Astrocyte (in vitro differentiated cells and primary cell): Measurements from ENCODE around the gene TTC33. TPM values are rescaled to one million over a fixed set of nuclear protein-coding genes. Genes with fewer than 3 reads are reported as not detected.

ENCODE experiments used
- DNase-seq: peaks from one replicate; pipeline ENCODE4 v3.0.0-alpha.2; 2010; ENCODE audit warnings: low read depth
- FAIRE-seq: peaks from 2 replicates; lab custom pipeline; 2011; peaks lifted over from hg19 to GRCh38; lab: Jason Lieb, UNC
- H2AFZ ChIP-seq: 2 replicates; pipeline ENCODE4 v1.6.0; 2012; ENCODE audit warnings: low read depth, low read length, inconsistent platforms
- H3K27ac ChIP-seq: 2 replicates; pipeline ENCODE4 v1.5.1; 2011; ENCODE audit warnings: low read depth, low read length, inconsistent platforms
- H3K27me3 ChIP-seq: 2 replicates; pipeline ENCODE4 v1.6.0; 2011; ENCODE audit warnings: low read length, inconsistent platforms; ENCODE audit not compliant: insufficient read depth
- H3K36me3 ChIP-seq: 2 replicates; pipeline ENCODE4 v1.5.1; 2011; ENCODE audit warnings: low read length, inconsistent platforms; ENCODE audit not compliant: insufficient read depth
- H3K4me1 ChIP-seq: 2 replicates; pipeline ENCODE4 v1.5.1; 2011; ENCODE audit warnings: low read length, inconsistent platforms; ENCODE audit not compliant: insufficient read depth
- H3K4me2 ChIP-seq: 2 replicates; pipeline ENCODE4 v1.6.0; 2012; ENCODE audit warnings: low read length, inconsistent platforms
- H3K4me3 ChIP-seq: 2 replicates; pipeline ENCODE4 v1.5.1; 2011; ENCODE audit warnings: low read depth, mild to moderate bottlenecking, low read length, inconsistent platforms; ENCODE audit not compliant: insufficient read depth
- H3K79me2 ChIP-seq: 2 replicates; pipeline ENCODE4 v1.6.0; 2012; ENCODE audit warnings: mild to moderate bottlenecking, low read length, inconsistent platforms; ENCODE audit not compliant: insufficient read depth
- H3K9ac ChIP-seq: 2 replicates; pipeline ENCODE4 v1.6.0; 2012; ENCODE audit warnings: mild to moderate bottlenecking, low read length, inconsistent platforms
- H3K9me3 ChIP-seq: 2 replicates; pipeline ENCODE4 v1.5.1; 2012; ENCODE audit warnings: low read depth, mild to moderate bottlenecking, low read length, inconsistent platforms; ENCODE audit not compliant: insufficient read depth
- H4K20me1 ChIP-seq: 2 replicates; pipeline ENCODE4 v1.6.0; 2012; ENCODE audit warnings: low read length, inconsistent platforms; ENCODE audit not compliant: insufficient read depth
- H3K27ac Mint-ChIP-seq: one replicate; pipeline ENCODE4 v1.8.0; 2021; ENCODE audit warnings: mild to moderate bottlenecking, mixed read lengths; ENCODE audit not compliant: unreplicated experiment
- H3K27me3 Mint-ChIP-seq: one replicate; pipeline ENCODE4 v1.8.0; 2021; ENCODE audit warnings: low read depth, mixed read lengths; ENCODE audit not compliant: unreplicated experiment
- H3K36me3 Mint-ChIP-seq: one replicate; pipeline ENCODE4 v1.8.0; 2021; ENCODE audit warnings: low read depth, mixed read lengths; ENCODE audit not compliant: unreplicated experiment
- H3K4me1 Mint-ChIP-seq: one replicate; pipeline ENCODE4 v1.8.0; 2021; ENCODE audit warnings: low read depth, mixed read lengths; ENCODE audit not compliant: unreplicated experiment
- H3K4me3 Mint-ChIP-seq: one replicate; pipeline ENCODE4 v1.8.0; 2021; ENCODE audit warnings: mild to moderate bottlenecking, moderate library complexity, mixed read lengths; ENCODE audit not compliant: unreplicated experiment
- H3K9me3 Mint-ChIP-seq: one replicate; pipeline ENCODE4 v1.8.0; 2021; ENCODE audit warnings: mild to moderate bottlenecking, mixed read lengths; ENCODE audit not compliant: unreplicated experiment
- EZH2 ChIP-seq: IDR thresholded peaks from 2 replicates; pipeline ENCODE4 v1.6.1; 2012; ENCODE audit warnings: mild to moderate bottlenecking, low read length, inconsistent platforms; ENCODE audit not compliant: insufficient read depth
- total RNA-seq: library from RNA; stranded (reverse); gene quantifications from 2 replicates; pipeline ENCODE4 v1.2.1, GENCODE V29; 2021
- TF ChIP-seq, protein P1 (sequence below): IDR thresholded peaks from 2 replicates; pipeline ENCODE4 v1.5.1; 2011; ENCODE audit warnings: low read depth, mild to moderate bottlenecking, inconsistent platforms, low read length, moderate library complexity; ENCODE audit not compliant: insufficient read depth

TTC33 gene
- total RNA-seq, 1 donor from 2014 or later: 13.3 TPM

DNA sequence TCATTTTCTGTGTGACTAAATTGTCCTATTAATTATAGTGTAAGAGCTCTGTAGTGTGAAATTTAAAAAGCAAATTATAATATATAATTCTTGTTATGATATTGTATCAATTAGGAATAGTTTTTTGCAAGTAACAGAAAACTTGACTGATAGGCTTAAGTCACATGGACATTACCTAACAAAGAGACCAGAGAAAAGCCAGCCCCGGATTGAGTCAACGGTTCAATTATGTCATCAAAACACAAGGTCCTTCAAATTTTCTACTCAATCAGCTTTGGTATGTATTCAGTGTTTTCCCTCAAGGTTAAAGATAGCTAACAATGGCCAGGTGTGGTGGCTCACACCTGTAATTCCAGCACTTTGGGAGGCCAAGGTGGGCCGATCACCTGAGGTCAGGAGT, 202.8 kb downstream of the TTC33 start:
- FAIRE-seq (no peak), DNase-seq (no peak)
- no peaks in the 10 kb centered on the region for H3K9me3 Mint-ChIP-seq
- Histone ChIP-seq H2AFZ (no peak overlapping the region), H3K27ac (no peak overlapping the region), H3K4me1 (peaks cover 13% of the 10 kb centered on the region), H3K4me2 (no peak overlapping the region), H3K9me3 (no peaks in the 10 kb centered on the region), H3K4me3 (no peak overlapping the region), H3K79me2 (no peaks in the 10 kb centered on the region), H3K27me3 (no peaks in the 10 kb centered on the region), H3K36me3 (no peaks in the 10 kb centered on the region), H3K9ac (no peak overlapping the region), H4K20me1 (no peaks in the 10 kb centered on the region)
- H3K27me3 Mint-ChIP-seq: no peaks in the 10 kb centered on the region
- no peak overlapping the region for H3K27ac Mint-ChIP-seq
- H3K4me1 Mint-ChIP-seq: peaks cover 16% of the 10 kb centered on the region
- no peaks in the 10 kb centered on the region for H3K36me3 Mint-ChIP-seq
- TF ChIP-seq, protein P1, sequence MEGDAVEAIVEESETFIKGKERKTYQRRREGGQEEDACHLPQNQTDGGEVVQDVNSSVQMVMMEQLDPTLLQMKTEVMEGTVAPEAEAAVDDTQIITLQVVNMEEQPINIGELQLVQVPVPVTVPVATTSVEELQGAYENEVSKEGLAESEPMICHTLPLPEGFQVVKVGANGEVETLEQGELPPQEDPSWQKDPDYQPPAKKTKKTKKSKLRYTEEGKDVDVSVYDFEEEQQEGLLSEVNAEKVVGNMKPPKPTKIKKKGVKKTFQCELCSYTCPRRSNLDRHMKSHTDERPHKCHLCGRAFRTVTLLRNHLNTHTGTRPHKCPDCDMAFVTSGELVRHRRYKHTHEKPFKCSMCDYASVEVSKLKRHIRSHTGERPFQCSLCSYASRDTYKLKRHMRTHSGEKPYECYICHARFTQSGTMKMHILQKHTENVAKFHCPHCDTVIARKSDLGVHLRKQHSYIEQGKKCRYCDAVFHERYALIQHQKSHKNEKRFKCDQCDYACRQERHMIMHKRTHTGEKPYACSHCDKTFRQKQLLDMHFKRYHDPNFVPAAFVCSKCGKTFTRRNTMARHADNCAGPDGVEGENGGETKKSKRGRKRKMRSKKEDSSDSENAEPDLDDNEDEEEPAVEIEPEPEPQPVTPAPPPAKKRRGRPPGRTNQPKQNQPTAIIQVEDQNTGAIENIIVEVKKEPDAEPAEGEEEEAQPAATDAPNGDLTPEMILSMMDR: no peak
- TF ChIP-seq EZH2: no peak
- H3K4me3 Mint-ChIP-seq: no peak overlapping the region

DNA sequence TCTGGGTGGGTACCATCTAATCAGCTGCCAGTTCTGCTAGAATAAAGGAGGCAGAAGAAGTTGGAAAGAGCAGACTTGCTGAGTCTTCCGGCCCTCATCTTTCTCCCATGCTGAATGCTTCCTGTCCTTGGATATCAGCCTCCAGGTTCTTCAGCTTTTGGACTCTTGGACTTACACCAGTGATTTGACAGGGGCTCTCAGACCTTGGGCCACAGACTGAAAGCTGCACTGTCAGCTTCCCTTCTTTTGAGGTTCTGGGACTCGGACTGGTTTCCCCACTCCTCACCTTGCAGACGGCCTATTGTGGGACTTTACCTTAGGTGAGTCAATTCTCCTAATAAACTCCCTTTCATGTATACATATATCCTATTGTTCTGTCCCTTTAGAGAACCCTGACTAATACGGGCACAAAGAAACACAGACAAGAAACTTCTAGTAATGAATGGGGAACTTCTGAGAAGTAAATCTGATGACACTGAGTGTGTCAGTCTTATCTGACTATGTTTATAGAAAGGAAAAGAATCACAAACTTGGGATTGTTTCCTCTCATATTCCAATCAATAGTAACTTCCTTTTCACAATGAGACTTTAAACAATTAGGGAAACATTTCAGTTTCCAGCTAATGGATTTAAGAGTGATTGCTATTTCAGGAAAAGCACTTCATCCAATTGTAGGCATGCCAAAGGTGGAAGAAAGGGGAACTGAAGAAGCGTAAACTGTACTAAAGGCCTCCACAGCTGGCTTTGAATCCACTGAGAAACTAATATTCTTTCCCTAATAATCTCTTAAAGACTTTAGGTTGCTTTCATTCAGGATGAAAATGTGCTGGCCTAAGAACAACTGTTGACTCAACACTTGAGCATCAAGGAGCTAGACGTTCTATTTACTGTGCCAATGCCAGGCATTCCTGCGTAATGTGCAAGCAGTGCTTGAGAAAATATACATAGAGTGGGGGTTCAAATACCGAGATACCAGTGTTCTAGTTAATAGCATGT, 204.0 kb downstream of the TTC33 start:
- Histone ChIP-seq H3K9me3 (no peaks in the 10 kb centered on the region), H3K36me3 (no peaks in the 10 kb centered on the region), H3K4me2 (peak overlapping the region; percentile 72), H2AFZ (peak overlapping the region; percentile 67), H3K4me3 (peak overlapping the region; percentile 3), H3K79me2 (no peaks in the 10 kb centered on the region), H3K4me1 (peaks cover 13% of the 10 kb centered on the region), H3K9ac (peak overlapping the region; percentile 66), H4K20me1 (no peaks in the 10 kb centered on the region), H3K27ac (peak overlapping the region; percentile 85), H3K27me3 (no peaks in the 10 kb centered on the region)
- FAIRE-seq (peak; percentile 99), DNase-seq (peak; percentile 98)
- Mint-ChIP-seq H3K9me3 (no peaks in the 10 kb centered on the region), H3K27me3 (no peaks in the 10 kb centered on the region), H3K27ac (peak overlapping the region; percentile 42), H3K4me3 (no peak overlapping the region), H3K36me3 (no peaks in the 10 kb centered on the region), H3K4me1 (peaks cover 16% of the 10 kb centered on the region)
- TF ChIP-seq EZH2: no peak
- TF ChIP-seq, protein P1: no peak

DNA sequence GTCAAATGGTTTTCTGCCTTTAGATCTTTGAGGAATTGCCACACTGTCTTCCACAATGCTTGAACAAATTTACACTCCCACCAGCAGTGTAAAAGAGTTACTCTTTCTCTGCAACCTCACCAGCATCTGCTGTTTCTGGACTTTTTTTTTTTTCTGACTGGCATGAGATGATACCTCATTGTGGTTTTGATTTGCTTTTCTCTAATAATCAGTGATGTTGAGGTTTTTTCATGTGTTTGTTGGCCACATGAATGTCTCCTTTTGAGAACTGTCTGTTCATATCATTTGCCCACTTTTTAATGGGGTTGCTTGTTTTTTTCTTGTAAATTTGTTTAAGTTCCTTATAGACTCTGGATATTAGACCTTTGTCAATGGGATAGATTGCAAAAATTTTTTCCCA, 205.3 kb downstream of the TTC33 start:
- no peak for FAIRE-seq
- H2AFZ ChIP-seq: no peak overlapping the region
- Mint-ChIP-seq H3K27me3 (no peaks in the 10 kb centered on the region), H3K9me3 (no peaks in the 10 kb centered on the region), H3K27ac (no peak overlapping the region), H3K36me3 (no peaks in the 10 kb centered on the region), H3K4me3 (no peak overlapping the region), H3K4me1 (peaks cover 16% of the 10 kb centered on the region)
- no peak overlapping the region for H3K9ac ChIP-seq
- H3K79me2 ChIP-seq: no peaks in the 10 kb centered on the region
- H3K27me3 ChIP-seq: no peaks in the 10 kb centered on the region
- H3K4me2 ChIP-seq: no peak overlapping the region
- no peak overlapping the region for H3K27ac ChIP-seq
- no peak for TF ChIP-seq EZH2
- TF ChIP-seq, protein P1: no peak
- H3K4me1 ChIP-seq: peaks cover 13% of the 10 kb centered on the region
- H3K36me3 ChIP-seq: no peaks in the 10 kb centered on the region
- H3K9me3 ChIP-seq: no peaks in the 10 kb centered on the region
- no peak overlapping the region for H3K4me3 ChIP-seq
- no peak for DNase-seq
- no peaks in the 10 kb centered on the region for H4K20me1 ChIP-seq
